Thymus (tissue), 11 donors: ENCODE data around the gene CCDC149. TPM values are rescaled to one million over a fixed set of nuclear protein-coding genes. Genes with fewer than 3 reads are reported as not detected.

Experiments
- DNase-seq, 9 donors: peaks; one replicate each; pipeline ENCODE4 v3.0.0-alpha.2; 2013; ENCODE audit warnings: low spot score in 9 of 9, low read depth in 6 of 9, missing footprints in 1 of 9
- H3K27ac ChIP-seq, 2 donors: one replicate each; pipeline ENCODE4 v1.5.1; 2013; ENCODE audit warnings: control low read depth in 1 of 2, low read depth in 1 of 2, low read length in 1 of 2, mild to moderate bottlenecking in 1 of 2, moderate library complexity in 1 of 2
- H3K27me3 ChIP-seq, 2 donors: one replicate each; pipeline ENCODE4 v1.5.1; 2013; ENCODE audit warnings: low read length in 1 of 2; ENCODE audit not compliant: control insufficient read depth in 2 of 2, insufficient read depth in 1 of 2
- H3K36me3 ChIP-seq, 2 donors: one replicate each; pipeline ENCODE4 v1.5.1; 2013; ENCODE audit warnings: low read length in 1 of 2, mild to moderate bottlenecking in 1 of 2, moderate library complexity in 1 of 2; ENCODE audit not compliant: control insufficient read depth in 2 of 2, insufficient read depth in 2 of 2
- H3K4me1 ChIP-seq, 2 donors: one replicate each; pipeline ENCODE4 v1.5.1; 2013; ENCODE audit warnings: low read length in 2 of 2; ENCODE audit not compliant: control insufficient read depth in 2 of 2, insufficient read depth in 2 of 2
- H3K4me3 ChIP-seq, 2 donors: one replicate each; pipeline ENCODE4 v1.5.1; 2013; ENCODE audit warnings: low read length in 2 of 2, control low read depth in 1 of 2, mild to moderate bottlenecking in 1 of 2
- H3K9me3 ChIP-seq, 2 donors: one replicate each; pipeline ENCODE4 v1.5.1; 2013; ENCODE audit warnings: low read length in 1 of 2, mild to moderate bottlenecking in 1 of 2; ENCODE audit not compliant: control insufficient read depth in 2 of 2, insufficient read depth in 1 of 2
- WGBS: extraction: QIAGEN DNeasy Blood & Tissue Kit; methylation state at CpG from one replicate; pipeline ENCODE4 v1.1.7; 2013; 5-methylcytosine and 5-hydroxymethylcytosine counted together
- polyA plus RNA-seq: library from polyadenylated mRNA; stranded (reverse); fragments of 200-250 nt; gene quantifications from one replicate; pipeline ENCODE4 v1.2.3, GENCODE V29; 2013
- total RNA-seq: library from RNA; stranded (reverse); fragments of 120-200 nt; gene quantifications from one replicate; pipeline ENCODE4 v1.2.4, GENCODE V29; 2013
- donor health status: healthy.

Gene CCDC149
- total and polyA plus RNA-seq, 2 donors, result 1.5 to 6.2 TPM

DNA sequence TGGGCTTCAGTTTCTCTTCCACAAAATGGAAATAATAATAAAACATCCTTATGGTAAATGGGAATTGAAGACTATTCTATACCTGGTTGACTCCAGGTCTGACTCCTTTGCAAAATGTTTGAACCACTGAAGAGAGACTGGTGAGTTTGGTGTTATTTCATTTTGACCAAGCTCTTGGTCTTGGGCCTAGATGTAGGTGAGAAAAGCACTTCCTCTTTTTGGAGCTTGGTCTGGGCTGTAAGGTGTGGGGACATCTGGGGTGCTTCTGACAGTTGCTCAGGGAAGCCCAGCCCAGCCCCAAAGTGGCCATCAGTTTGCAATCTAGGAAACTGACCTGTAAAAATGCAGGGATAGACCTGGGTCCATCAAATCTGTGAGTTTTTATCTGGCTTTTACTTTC, 144.2 kb downstream of the CCDC149 start:
- Histone ChIP-seq H3K4me1 (peaks cover 0 to 2% of the 10 kb centered on the region in 2 donors), H3K36me3 (no peaks in the 10 kb centered on the region), H3K27me3 (no peaks in the 10 kb centered on the region), H3K4me3 (no peak overlapping the region), H3K27ac (no peak overlapping the region), H3K9me3 (no peaks in the 10 kb centered on the region)
- DNase-seq, result no peak

DNA sequence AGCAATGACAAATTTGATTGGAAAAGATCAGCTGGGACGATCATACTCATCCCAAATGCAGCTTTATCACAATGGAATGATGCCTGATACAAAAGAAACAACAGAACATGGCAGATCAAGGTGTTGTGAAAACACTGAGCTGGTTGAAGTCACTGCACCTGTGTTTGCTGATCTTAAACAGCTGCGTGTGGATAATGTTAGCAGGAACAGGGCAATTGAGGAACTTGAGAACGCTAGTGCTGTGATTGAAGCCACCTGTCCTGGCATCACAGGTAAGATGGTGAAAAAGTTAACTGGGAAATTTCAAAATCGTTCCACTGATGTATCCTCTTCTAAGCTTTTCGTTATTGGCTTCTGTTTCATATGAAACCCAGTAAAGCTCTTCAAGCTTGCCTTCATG, 144.8 kb downstream of the CCDC149 start:
- no peaks in the 10 kb centered on the region for H3K36me3 ChIP-seq
- H3K4me1 ChIP-seq, result peaks cover 0 to 2% of the 10 kb centered on the region in 2 donors
- DNase-seq, result no peak
- 88% methylated on average over 5 of the region's 5 CpGs for WGBS
- no peaks in the 10 kb centered on the region for H3K9me3 ChIP-seq
- no peaks in the 10 kb centered on the region for H3K27me3 ChIP-seq
- H3K27ac ChIP-seq, result no peak overlapping the region
- no peak overlapping the region for H3K4me3 ChIP-seq

DNA sequence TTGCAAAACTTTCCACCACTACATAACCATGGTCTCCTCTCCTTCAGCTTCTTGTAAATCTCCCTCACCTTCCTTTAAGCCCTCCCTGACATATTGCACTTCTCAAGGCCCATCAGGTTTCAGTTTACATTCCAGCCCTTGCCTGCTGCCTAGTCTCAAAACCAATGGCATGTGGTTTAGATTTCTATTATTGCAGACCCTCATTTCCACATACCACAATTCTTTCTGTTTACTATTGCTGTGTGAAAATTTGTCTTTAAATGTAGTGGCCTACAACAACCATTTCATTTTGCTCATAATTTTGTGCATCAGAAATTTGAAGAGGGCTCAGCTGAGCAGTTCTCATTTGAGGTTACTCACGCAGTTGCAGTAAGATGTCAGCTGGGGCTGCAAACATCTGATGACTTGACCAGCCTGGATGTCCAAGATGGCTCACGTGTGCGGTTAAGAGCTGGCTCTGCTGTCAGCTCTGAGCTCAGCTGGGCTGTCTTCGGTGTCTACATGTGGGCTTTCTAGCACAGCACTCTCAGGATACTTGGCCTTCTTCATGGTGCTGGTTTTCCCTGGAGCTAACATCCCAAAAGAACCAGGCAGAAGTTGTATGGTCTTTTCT, 147.4 kb downstream of the CCDC149 start:
- Histone ChIP-seq H3K9me3 (no peaks in the 10 kb centered on the region), H3K27me3 (no peaks in the 10 kb centered on the region), H3K4me3 (no peak overlapping the region), H3K27ac (no peak overlapping the region), H3K36me3 (no peaks in the 10 kb centered on the region), H3K4me1 (peaks cover 0 to 2% of the 10 kb centered on the region in 2 donors)
- no peak for DNase-seq
- WGBS, result 96% methylated on average over 4 of the region's 4 CpGs

DNA sequence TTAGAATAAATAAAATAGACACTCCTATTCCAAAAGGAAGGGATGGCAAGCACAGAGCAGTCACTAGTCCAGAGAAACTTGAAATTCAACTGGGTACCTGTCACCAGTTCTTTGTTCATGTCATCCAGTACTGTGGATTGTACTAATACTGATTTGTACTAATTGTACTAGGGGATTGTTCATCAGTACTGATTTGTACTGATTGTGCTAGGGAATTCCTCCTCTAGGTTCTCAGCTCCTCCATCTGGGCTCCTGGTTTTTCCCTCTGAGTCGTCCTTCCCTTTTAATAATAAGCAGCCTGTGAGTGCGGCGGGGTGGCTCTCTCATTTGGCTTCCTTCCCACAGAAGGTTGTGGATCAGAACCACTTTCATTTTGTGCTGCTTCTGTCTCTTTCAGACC, 148.5 kb downstream of the CCDC149 start:
- DNase-seq, result no peak
- Histone ChIP-seq H3K27me3 (no peaks in the 10 kb centered on the region), H3K27ac (peak overlapping the region; percentile 8 to 58), H3K4me1 (peaks cover 0 to 2% of the 10 kb centered on the region in 2 donors), H3K4me3 (no peak overlapping the region), H3K36me3 (no peaks in the 10 kb centered on the region), H3K9me3 (no peaks in the 10 kb centered on the region)
- WGBS, result 86% methylated on average over 3 of the region's 3 CpGs

DNA sequence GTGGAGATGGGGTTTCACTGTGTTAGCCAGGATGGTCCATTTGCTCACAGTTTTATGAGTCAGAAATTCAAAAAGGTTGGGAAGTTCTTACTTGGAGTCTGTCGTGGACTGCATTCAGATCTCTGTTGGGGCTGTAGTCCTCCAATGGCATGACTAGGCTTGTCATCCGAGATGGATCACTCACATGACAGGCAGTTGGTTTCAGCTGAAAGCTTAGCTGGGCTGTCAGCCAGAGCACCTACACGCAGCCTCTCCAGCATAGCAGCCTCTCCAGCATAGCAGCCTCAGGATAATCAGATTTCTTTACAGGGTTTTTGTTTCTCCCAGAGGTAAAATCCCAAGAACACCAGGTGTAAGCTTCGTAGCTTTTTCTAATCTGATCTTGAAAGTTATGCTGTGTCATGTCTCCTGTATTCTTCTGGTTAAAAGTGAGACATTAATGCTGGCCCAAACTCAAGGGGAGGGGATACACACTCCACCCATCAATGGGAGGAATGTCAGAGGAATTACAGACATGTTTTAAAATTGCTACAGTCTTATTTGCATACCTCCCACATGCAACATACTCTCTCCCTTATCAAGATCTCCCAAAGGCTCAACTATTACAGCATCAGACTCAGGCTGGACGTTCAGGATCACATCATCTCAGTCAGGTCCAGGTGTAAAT, 149.1 kb downstream of the CCDC149 start:
- peak in 2 of 9 donors; percentile 8 to 25 for DNase-seq

More for the DNA sequence above, 149.1 kb downstream of the CCDC149 start:
- H3K4me3 ChIP-seq, result no peak overlapping the region
- no peaks in the 10 kb centered on the region for H3K36me3 ChIP-seq
- H3K27me3 ChIP-seq, result no peaks in the 10 kb centered on the region
- no peaks in the 10 kb centered on the region for H3K9me3 ChIP-seq
- peak overlapping the region in 1 of 2 donors; percentile 58 for H3K27ac ChIP-seq
- WGBS, result 83% methylated on average over 5 of the region's 5 CpGs
- H3K4me1 ChIP-seq, result peaks cover 0 to 2% of the 10 kb centered on the region in 2 donors

Other genes starting within 250 kb of the CCDC149 start
- 3.1 TPM for gene SOD3, start 117.5 kb downstream of the CCDC149 start, total RNA-seq
- 8.8 TPM for gene SOD3, start 117.5 kb downstream of the CCDC149 start, polyA plus RNA-seq
- 2.5 TPM for gene LGI2, start 117.9 kb upstream of the CCDC149 start, total RNA-seq
- gene LGI2, start 117.9 kb upstream of the CCDC149 start, polyA plus RNA-seq, result 2.1 TPM
- 14.5 TPM for gene SEPSECS, start 247.4 kb upstream of the CCDC149 start, total RNA-seq
- 15.8 TPM for gene SEPSECS, start 247.4 kb upstream of the CCDC149 start, polyA plus RNA-seq